SHP77 (cell line): ENCODE data around the gene C1QTNF1.

ENCODE experiments used
- DNase-seq, 2 experiments: peaks; one replicate each; lab custom pipeline; 2025; lab: John Stamatoyannopoulos, UW

C1QTNF1 gene

GRCh38 chr17:79079421-79080200, 55.6 kb downstream of the C1QTNF1 start:
- no peak for DNase-seq

GRCh38 chr17:79080349-79080748, 56.4 kb downstream of the C1QTNF1 start:
- DNase-seq = no peak

DNA sequence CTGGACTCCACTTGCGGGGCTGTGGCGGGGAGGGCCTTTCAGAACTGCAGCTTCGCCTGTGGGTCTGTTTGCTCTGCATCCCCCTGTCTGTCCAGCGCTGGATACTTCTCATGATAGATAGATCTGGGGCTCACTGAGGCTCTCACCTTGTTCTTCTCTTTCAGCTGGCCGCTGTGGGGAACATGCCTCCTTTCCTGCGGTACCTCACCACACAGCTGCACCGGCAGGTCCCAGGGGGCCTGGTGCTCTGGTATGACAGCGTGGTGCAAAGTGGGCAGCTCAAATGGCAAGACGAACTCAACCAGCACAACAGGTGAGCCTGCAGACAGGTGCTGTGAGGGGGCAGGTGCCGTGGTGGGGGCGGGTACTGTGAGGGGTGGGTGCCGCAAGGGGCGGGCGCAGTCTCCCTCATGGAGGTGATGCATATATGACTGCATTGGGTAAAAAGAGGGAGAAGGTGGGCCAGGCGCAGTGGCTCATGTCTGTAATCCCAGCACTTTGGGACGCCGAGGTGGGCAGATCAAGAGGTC, 56.9 kb downstream of the C1QTNF1 start:
- no peak for DNase-seq

- no peak for DNase-seq
Observed at GRCh38 chr17:79081571-79082276, 57.8 kb downstream of the C1QTNF1 start.

GRCh38 chr17:79082311-79083190, 58.6 kb downstream of the C1QTNF1 start:
- DNase-seq = peak; percentile 41 to 57

DNA sequence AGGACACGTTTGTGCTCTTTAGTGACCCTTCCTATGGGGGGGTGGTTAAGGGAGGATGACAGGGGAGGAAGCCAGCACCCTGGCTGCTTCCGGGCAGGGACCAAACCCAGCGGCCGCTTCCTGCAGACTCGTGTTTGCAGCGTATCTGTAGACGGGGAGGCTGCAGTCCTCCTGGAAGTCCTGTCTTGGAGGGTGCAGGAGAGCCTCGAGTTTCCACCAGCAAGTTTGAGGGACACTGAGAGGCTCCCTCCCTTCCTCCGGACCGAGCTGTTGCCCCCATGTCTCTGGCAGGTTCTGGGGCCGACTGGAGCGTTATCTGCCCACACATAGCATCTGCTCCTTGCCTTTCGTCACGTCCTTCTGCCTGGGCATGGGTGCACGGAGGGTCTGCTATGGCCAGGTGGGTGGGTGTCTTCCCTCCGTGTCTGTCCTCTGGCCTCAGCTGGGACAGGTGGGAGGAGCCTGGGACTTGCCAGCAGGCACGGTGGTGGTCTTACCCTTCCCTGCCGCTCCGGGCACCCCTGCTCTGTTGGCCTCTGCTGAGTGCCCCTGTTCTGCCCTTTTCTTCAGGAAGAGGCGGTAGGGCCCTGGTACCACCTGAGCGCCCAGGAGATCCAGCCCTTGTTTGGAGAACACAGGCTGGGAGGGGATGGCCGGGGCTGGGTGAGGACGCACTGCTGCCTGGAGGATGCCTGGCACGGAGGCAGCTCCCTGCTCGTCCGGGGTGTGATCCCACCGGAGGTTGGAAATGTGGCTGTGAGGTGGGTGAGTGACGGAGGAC, 59.4 kb downstream of the C1QTNF1 start:
- DNase-seq = no peak

DNA sequence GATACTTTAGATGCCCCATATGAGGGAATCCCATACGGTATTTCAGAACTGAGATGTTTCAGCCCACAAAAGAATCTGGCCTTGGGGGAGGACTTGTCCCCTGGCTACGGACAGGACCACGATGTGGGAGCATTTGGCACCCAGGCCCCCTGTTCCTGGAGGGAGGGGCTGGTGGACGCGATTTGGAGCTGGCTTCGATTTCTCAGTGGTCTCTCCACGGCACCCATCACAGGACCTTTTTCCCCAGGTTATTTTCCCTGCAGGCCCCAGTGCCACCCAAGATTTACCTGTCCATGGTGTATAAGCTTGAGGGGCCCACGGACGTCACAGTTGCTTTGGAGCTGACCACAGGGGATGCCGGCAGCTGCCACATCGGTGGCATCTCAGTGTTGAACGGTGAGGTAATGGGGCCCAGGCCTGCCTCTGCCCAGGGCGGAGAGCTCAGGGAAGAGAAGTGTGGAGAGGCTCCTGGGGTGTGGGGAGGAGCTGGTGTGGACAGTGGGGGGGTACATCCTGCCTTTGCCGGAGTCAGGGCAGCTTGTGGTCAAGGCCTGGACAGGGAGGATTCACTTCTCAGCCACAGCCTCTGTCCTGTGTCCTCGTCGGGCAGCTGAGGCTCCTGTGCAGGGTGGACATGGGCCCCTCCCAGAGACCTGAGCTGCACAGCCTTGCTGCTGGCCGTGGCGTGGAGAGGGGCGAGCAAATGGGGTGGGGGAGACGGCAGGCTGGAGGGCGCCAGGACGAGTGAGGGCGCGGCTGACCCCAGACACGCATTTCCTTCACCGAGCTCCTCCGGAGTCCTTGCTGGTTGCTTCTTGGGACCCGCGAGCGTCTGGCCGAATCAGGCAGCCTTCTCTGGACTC, 60.6 kb downstream of the C1QTNF1 start:
- DNase-seq = no peak

- no peak for DNase-seq
Observed at GRCh38 chr17:79085154-79085920, 61.4 kb downstream of the C1QTNF1 start.

GRCh38 chr17:79085921-79086551, 62.1 kb downstream of the C1QTNF1 start:
- no peak for DNase-seq

DNA sequence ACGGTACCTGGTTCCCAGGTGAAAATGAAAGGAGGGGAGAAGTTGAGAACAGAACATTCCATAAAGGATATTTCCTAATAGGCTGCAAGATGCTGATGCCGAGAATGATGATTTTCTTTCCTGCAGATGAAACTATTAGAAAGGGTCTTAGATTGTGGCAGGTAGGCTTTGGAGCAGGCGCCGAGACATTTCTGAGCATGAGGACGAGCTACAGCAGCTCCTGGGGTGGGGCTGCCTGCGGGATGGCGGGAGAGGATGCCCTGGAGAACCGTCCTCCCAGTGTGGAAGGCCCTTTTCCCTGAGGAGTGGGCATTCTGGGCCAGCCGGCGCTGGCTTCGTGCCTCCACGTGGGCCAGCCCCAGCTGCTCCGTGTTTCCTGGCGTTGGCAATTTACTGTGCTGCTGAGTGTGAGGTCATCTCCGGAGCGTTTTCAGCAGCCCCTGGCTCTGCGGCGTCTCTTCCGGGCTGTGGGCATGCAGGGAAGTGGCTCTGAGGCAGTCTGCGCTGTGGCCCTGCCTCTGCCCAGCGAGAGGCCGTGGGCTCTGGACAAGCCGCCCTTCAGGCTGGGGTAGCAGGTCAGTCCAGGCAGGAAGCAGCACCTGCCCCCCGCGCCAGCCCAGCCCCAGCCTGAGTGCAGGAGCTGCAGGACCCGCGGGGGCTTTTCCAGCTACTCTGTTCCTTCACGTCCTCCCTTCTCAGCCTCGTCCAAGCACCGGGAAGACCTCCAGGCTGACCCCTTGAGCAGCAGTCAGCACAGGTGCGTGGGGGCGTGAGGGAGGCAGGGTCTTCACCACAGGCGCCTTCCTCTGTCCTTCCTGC, 62.8 kb downstream of the C1QTNF1 start:
- DNase-seq = no peak

DNA sequence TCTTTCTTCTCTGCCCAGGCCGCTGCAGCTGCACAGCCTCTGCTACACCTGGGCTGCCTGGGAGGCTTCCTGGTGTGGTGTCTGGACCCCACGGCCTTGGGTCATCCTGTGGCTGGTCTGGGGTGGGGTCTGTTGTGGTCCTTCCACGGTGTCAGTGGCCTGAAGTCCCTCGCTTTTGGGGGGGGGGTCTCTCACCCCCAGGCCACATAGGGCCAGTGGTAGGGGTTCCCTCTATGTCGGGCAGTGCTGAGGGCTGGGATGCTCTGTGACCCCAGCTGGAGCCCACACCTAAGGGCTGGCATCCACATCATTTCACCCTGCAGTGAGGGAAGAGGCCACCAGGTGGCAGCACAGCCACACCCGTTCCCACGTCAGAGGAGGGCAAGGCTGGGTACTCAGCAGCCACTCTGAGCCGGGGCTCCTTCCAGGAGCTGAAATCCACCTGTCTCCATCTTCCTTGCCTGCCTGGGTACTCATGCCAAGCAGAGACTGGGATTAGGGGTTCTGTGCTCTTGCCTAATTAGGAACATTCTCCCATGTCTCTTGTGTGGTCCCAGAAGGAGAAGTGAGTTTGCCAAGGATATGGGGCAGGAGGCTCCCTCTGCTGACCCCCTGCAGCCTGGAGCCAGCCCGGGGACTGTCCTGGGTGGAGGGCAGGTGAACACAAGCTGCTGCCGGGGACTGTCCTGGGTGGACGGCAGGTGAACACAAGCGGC, 63.6 kb downstream of the C1QTNF1 start:
- peak; percentile 61 to 80 for DNase-seq

DNA sequence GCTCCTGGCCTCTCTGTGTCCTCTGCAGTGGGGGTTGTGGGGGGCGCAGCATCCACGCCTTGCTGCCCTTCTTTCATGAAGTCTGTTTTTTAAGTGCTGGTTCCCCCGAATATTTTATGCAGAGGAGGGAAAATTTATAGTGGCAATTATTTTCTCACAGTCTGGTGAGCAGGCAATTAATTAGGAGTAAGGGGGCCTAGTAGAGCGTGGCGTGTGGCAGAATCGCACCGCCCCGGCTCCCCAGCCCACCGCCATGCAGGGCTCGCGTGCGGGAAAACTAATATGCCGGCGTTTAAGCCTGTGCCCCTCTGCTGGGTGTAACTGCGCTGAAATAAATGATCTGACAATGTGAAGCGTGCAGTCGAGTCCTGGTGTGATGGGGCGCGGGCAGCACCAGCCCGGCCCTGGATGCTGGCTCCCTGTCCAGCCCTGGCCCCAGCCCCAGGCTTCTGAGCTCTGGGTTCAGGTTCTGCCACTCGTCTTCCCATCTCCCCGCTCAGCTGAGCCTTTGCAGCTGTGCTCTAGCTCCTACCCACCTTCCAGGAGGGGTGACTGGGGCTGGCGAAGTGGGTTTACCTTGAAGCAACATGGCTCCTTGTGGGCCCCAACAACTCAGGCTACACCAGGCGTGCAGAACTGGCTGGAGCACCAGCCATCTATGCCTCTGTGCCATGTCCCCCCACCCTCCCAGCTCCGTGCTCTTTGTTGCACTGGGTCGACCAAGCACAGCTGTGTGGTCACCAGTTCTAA, 64.5 kb downstream of the C1QTNF1 start:
- DNase-seq = no peak

GRCh38 chr17:79088997-79089328, 65.0 kb downstream of the C1QTNF1 start:
- no peak for DNase-seq

GRCh38 chr17:79089720-79090442, 65.9 kb downstream of the C1QTNF1 start:
- DNase-seq = no peak

GRCh38 chr17:79090443-79091225, 66.7 kb downstream of the C1QTNF1 start:
- no peak for DNase-seq
